Activated CD8-positive, alpha-beta memory T cell treated with anti-CD3 and anti-CD28 coated beads, Interleukin-2, amount 50 U/mL, for 4 hours (primary cell): Measurements from ENCODE around the gene ASB2.
A peak's percentile ranks its signal among the peaks of the same experiment; 100 is the strongest.

Experiments used
- DNase-seq: peaks from one replicate; pipeline ENCODE4 v3.0.0-alpha.2; 2020

The ASB2 gene

DNA sequence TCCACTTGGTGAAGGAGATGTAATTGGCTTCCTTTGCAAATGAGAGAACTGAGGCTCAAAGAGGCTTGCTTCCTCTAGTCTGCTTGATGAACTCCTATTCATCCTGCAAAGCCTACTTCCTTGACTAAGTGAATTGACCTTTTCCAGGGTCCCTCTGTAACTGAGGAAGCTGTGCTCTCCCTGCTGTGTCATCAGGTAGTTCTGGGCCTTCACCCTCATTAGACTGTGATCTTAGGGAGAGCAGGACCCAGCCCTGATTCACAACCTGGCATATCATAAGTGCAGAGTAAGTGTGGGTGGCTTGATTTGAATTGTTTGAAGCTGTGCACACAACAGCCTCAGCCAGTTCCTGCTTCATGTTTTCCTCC lies 16.3 kb downstream of the ASB2 start:
- DNase-seq: no peak

DNA sequence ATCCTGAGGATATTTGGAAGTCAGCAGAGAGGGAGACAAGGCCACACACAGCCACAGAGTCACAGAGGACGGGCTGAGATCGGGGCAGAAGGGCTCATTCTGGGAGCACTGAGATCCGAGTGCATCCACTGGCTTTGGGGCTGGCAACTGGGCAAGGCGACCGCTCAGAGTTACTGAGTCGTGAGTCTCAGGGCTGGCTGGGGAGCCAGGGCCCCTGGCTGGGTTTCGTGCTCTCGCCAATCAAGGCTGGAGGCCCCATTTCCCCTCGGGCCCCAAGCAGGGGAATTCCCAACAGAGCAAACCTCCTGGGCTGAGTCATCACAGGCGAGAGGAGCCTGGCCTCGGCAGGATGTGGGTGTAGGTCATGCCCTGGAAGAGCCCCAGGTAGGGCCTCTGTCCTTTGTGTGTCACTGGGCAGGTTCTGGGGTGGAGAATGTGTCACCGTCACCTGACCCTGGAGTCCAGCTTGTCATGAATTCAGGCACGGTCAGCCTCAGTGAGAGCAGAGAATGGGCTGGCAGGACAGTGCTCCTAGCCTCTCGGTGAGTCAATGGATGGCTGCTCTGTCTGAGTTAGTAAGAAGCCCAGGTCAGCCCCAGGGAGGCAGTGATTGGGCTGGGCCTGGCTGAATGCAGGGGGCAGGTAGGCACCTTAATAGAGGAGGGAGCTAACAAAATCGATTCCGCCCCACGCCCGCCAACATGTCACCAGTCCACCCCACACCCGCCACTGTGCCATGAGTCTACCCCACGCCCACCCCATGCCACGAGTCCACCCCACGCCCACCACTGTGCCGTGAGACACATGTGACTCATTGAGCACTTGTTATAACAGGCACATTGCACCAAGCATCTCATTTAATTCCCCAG lies 16.9 kb downstream of the ASB2 start:
- peak; percentile 89 for DNase-seq

DNA sequence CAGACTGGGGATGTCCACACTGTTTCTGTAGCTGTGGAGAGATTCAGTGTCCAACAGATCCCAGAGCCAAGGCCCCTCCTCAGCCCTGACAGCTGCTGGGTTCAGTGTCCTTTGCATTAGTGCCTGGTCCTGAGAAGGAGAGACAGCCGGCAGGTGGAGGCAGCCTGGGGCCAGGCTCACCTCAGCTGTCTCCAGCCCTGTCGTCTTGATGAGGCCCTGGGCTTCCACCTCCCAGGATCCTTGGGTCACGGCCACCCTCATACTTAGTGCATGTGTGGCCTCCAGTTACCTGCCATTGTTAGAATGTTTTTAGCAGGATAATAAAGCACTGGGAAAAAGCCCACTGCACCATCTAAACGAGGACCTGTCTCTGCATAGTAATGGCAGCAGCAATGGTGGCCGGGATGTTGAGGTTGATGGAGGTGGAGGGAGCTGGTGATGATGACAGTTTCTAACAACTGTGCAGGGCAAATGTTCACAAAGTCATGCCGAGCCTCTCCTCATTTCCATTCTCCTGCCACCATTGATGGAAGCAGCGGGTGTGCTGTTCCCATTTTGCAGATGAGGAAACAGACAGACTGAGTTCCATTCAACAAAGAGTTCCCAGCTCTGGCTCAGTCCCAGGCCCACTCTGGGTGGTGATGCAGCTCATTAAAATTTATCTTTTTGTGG lies 17.7 kb downstream of the ASB2 start:
- DNase-seq: no peak

DNA sequence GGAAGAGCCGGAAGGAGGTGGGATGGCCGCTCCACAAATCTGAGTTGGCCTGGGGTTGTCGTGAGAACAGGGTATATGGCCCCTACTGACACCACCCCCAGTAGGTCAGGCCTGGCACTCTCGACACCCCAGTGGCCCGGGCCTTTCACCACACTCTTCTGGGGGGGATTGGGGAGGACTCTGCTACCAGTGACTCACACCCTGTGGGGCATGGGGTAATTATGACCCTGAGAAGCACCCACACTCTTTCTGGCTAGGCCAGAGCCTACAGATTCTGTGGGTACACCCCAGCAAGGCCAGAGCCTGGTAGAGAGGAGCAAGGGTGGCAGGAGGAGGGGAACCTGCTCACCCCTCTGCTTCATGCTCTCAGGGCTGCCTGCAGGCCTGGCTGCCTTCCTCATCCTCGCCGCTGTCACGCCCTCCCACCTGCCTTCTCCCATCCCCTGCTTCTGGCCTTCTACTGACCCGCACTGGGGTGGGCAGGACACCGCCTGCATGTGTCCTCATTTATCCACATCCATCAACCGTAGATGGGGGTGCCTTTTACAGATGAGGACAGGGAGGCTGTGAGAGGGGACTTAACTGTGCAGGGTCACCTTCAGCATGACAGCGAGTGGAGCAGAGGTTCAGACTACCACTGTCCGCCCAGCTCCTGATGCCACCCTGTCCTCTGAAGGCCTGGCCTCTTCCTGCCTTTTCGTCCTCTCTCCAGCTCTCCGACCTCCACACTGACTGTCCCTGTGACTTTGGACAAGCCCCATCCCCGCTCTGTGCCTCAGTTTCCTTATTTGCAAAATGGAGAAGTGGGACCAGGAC lies 18.4 kb downstream of the ASB2 start:
- no peak for DNase-seq

DNA sequence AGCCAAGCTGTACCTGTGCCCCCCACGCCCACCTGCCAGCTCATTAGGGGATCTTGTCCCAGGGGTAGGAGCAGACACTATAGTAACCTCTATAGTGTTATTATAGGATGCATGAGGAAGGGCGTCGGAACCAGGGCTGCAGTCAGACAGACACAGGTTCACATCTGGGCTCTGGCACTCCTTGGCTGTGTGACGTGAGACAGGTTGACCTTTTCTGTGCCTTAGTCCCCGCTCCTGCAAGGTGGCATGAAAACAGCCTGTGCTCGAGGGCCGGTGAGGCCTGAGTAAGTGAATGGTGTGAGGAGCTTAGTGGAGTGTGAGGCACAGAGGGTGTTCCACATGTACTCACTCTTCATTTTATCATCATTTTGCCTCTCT lies 19.0 kb downstream of the ASB2 start:
- DNase-seq: no peak

DNA sequence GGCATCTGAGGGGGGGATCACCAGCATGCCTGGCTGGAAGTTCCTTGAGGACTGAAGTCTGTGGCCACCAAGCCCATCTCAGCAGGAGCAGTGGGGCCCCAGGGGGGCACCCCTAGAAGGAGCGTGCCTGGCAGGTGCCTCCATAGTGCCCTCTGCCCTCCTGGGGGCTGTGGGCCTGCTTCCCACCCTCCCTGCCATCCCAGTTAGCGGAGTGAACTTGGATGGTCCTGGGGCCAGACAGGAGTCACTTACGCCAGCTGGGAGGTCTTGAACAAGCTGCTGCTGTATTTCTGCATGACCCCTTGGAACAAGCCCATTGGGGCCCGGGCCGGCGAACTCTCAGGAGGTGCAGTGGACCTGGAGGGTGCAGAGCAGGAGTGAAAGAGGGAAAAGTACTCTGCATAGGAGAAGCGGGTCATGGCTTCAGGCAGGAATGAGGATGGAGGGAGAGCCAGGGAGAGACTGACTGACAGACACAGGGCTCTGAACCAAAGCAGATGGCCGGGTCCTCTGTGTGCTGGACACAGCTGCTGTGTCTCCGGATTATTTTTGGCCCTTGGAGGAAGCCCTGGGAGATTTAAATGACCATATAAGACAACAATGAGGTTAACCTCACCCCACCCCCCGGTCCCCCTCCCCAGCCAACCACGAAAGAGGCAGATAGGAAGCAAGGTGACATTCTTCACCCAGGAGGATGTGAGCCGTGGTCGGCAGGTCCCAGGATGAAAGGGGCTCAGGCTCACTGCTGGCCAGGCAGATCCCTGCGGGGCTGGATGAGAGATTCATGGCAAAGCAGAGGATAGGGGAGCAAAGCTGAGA lies 19.6 kb downstream of the ASB2 start:
- no peak for DNase-seq

DNA sequence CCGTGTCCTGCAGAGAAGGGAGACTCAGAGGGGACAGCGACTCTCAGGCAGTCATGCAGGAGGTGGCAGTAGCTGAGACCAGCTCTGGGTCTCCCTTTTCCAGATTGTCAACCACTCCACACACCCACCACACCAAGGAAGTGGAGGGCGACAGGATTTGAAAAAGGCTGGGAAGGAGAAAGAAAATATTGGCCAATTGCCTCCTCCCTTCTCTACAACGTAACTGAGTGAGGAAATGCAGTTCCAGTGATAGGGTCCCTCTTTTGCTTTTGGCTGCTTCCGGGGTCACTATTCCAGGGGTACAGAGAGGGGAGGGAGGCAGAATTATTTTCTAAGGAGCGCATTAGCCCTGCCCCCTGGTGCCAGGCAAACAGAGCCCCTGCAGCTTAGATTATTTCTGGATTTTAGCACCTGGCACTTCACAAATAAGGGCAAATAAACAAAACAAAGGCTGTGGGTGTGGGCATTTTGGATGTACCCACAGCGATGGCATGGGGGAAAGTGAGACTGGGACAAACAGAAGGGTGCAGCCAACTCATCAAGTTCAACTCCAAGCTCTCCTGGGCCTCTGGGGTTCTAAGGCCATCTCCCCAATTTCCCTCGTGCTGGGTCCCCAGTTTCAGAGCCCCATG lies 20.4 kb downstream of the ASB2 start:
- DNase-seq: no peak

DNA sequence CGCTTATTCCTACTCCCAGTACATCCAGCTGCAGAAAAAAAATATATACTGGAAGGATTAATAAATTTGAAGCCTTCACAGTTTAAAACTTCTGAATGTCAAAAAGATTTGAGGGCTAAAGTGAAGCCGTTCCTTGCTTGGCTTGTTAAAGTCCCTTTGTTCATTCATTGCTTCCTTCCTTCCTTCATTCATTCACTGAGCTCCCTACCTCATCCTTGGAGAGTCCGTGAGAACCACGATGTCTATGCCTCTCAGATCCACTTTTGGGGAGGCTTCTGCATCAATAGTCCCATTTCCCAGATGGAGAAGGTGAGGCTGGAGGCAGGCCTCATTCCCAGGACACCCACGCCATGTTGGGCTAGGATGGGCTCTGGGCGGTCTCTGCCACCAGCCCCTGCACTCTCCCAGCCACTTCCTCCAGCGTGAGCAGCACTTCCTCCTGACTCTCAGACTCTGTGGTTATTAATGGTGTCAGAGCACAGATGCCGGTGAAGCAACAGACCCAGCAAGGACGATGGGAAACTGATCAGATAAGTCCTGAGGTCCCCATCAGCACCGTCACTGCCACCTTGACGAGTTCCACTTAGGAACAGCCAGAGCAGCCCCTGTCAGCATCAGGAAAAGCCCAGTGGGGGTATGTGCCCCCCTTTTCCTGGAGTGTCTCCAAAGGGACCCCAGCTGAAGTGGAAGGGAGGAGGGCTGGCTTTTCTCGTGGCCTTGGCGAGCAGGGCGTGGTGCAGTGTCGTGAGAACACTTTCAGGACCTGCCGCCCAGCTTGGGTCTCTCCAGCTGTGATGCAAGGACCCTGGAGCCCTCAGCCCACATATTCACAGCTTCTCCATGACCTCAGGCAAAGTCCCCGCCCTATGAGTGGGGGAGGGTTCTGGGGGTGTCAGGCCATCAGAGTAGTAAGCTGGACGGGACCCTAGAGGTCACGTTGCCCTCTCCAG lies 21.2 kb downstream of the ASB2 start:
- no peak for DNase-seq

DNA sequence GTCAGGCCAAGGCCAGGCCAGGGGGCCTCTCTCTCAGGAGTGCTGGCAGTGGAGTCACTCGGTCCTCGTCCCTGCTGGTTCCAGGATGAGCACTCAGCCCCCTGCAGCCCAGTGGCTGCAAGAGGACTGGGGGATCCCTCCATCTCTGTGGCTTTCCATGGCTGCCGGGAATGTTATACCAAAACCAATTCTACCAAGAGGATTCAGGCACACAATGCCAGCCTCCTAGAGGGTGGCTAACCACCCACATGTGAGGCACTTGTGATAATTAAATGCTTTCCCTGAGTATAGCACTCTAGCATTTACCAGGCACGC lies 21.9 kb downstream of the ASB2 start:
- no peak for DNase-seq

DNA sequence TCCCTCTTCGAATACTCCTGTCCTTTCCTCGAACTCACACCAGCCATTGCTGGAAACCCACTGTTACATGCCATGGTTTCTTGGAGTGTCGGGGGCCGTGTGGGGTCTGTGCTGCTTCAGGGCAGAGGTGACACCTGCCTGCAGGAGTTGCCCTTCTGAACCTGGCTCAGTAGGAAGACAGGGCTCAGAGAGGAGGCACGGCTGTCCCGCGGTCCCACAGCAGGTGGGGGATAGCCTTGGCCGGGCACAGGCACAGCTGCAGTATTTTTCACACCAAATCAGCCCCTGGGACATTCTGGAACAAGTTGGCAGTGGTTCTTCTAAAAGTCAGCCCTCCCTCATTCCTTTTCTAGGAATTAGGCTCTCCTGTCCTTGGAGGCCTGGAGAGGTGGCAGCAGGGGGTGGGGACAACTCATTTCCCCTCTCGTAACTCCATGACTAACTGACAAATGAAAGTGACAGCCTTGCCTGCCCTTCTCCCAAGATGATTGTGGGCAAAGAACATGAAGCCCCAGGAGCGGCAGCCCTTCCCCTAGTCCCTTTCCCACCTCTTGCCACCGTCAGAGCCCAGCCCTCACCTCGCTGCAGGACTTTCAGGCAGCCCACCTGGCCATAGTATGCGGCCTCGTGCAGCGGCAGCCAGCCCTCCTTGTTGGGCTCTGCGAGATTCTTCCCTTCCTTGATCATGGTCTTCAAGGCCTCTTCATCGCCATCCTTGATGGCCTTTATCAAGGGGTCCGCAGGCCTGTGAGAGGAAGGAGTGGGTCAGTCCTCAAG lies 22.4 kb downstream of the ASB2 start:
- DNase-seq: no peak

DNA sequence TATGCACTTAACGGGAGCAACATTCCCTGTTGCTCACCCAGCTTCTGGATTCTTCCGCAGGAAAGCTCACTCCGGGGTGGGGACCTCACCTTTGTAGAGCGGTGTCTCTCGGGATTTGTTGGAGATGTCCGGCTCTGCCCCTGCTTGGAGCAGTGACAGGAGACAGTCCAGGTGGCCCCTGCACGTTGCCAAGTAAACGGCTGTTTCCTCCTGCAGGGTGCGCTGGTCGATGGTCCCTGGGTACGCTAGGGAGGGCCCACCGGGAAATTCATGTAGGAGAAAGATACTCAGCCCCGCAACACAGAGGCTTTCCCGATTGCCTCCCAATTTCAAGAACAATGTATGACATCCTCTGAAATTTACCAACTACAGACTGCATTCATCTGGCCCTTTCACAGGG lies 23.1 kb downstream of the ASB2 start:
- DNase-seq: no peak

DNA sequence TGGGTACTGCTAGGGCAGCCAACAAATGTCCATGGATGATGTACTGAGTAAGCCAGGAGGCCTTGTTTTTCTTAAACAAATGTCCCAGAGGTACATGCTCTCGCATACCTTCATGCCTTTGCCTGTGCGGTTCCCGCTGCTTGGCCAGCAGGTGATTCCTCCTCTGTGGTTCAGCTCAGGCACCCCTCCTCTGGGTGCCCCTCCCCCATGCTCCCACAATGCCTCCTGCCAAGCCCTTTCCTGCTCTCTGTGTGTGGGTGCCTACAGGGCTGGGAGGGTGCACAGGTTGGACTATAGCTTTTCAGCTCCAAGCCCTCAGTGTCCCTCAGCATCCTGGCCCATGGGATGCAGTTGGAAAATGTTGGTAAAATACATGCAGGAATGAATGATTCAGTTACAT lies 23.5 kb downstream of the ASB2 start:
- no peak for DNase-seq

DNA sequence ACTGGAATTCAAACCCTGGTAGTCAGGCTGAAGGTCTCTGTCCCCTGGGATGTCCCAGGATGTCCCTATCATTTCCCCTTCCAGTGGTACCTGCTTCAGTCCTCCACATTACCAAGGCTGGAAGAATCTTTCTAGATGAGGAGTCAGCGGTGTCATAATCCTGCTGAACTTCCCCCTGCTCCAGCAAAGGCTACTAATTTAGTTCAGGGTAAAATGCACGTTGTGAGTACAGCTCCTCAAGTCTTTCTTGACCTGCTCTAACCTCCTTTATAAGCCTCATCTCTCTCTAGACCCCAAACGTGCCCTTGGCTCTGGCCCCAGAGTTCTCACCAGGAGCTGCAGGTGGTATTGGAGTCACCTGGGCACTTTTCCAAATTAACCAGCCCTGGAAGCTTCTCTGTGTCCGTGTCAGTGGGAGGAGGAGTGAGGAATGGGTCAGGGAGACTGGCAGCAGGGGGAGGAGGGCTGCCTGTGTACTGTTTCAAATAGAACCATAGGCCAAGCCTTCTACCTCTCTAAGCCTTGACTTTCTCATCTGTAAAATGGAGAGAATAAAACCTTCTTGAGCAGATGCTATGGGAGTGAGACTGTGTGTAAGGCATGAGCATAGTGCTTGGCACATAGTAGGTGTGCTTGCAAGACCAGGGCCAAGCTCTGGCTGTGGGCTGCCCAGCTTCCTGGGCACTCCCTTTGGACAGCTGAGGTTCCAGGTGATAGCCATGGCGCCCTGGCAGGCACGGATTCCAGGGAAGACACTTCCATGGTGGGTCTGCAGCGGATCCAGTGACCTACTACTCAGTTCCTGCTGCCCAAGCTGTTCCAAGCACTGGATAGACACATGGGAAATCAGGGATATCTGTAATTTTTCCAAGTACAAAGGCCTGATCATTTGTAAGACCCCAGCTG lies 24.5 kb downstream of the ASB2 start:
- no peak for DNase-seq

DNA sequence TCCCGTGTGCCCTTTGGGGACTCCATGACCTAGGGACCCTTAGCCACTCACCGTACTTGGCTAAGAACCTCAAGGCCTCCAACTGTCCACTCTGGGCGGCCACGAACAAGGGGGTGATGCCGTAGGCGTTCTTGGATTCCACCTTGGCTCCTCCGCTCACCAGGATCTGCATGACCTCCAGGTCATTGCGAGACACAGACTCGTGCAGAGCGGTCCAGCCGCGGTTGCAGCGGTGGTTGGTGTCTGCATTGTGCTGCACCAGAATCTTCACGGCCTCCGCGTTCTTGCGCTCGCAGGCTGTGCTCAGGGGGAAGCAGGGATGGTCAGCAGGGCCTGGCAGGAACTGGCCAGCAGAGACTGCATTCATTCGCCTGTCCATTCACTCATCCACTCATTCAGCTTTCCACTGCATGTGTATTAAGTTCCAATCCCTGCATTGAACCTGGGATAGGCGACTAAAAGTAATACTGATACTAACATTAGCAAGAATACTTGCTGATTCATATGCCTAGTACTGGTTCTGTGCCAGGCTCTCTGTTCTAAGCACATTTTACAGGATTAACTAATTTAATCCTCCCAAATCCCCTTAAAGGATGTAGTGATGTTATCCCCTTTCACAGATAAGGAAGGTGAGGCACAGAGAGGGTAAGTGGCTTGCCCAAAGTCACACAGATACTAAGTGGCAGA lies 25.3 kb downstream of the ASB2 start:
- no peak for DNase-seq

DNA sequence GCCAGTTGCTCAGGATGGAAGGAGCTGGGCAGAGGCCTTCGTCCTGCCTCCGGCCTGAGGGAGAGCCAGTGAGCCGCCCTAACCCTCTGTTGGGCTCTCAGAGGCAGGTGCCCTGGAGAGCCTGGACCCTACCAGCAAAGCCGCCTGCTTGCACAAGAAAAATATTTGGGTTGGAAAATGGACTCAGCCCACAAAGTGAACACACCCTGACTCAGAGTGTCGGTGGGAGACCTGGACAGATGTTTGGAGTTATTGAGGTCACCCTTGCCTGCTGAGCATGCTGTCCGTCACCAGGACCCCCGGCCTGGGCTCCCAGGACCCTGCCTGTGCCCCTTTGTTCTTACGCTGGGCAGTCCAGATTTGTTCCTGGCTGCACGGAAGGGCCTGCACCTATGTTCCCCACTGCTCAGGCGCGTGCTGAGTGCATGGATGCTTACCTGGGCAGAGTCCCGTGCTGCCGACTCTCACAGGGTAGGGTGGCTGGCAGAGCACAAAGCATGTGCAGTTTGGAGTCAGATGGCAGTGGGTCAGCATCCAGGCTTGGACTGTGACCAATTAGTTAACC lies 26.8 kb downstream of the ASB2 start:
- DNase-seq: no peak

DNA sequence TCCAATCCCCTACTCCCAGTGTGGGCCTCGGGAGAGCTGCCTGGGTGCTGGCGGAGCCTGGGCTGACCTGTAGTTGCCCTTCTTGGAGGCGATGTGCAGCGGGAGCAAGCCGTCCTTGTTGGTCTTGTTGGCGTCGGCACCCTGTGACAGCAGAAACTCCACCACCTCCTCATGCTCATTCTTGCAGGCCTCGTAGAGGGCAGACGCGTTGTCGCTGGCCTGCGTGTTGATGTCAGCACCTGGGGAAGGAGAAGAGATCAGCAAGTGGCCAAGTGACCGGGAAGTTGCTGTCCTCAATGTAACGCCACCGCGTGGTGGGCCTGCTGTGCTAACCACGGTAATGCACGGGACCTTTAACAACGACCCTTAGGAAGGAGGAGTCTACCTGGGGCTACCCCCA lies 29.1 kb downstream of the ASB2 start:
- DNase-seq: no peak

DNA sequence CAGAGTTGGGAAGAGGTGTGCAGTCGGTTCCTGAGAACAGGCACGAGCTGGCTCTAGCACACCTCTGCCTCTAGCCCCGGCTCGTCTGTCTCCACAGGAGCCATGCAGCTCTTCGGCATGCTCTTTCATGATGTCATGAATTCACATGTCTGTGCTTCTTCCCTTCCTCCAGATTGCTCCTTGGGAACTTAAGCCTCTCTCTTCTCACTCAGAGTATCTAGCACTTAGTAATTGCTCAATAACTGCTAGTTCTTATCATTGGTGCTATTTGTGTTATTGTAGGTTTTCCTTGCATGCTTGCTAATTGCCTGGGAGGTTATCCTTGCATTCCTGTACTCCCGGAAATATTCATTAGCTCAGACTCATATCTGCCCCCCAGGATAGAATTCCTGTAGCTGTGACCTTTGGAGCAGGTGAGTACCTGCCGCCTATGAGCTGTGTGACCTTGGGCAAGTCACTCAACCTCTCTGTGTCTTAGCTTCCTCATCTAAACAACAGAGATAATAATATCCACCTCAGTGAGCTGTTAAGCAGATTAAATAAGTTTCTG lies 29.8 kb downstream of the ASB2 start:
- no peak for DNase-seq

DNA sequence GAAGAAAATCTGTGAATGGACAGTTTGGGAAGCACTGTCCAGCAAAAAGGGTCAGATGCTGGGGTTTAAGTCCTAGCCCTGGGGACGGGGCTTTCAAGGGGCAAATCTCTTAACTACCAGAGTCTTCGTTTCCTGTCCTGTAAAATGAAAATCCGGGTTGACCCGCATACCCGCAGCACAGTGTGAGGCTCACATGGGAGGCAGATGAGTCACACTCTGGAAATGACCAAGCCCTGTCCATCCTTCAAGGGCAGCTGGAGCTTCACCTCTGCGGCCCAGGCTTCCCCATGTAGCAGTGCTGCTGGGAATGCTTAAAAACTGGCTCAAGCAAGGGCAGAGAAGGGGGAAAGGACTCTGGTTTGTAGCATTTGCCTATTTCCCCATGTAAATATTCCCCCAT lies 30.3 kb downstream of the ASB2 start:
- DNase-seq: no peak
